ENCODE results near the gene CDX4.

- no peak for TF ChIP-seq EGR1 (IDR thresholded peaks at IDR 0.05; ENCODE audit: low read depth)
- TF ChIP-seq SRF (IDR thresholded peaks at IDR 0.05; ENCODE audit: low read depth): no peak
- TF ChIP-seq, protein P1, sequence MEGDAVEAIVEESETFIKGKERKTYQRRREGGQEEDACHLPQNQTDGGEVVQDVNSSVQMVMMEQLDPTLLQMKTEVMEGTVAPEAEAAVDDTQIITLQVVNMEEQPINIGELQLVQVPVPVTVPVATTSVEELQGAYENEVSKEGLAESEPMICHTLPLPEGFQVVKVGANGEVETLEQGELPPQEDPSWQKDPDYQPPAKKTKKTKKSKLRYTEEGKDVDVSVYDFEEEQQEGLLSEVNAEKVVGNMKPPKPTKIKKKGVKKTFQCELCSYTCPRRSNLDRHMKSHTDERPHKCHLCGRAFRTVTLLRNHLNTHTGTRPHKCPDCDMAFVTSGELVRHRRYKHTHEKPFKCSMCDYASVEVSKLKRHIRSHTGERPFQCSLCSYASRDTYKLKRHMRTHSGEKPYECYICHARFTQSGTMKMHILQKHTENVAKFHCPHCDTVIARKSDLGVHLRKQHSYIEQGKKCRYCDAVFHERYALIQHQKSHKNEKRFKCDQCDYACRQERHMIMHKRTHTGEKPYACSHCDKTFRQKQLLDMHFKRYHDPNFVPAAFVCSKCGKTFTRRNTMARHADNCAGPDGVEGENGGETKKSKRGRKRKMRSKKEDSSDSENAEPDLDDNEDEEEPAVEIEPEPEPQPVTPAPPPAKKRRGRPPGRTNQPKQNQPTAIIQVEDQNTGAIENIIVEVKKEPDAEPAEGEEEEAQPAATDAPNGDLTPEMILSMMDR (IDR thresholded peaks at IDR 0.05 in 2 of 3, conservative IDR thresholded peaks at IDR 0.05 in 1 of 3; ENCODE audit: borderline replicate concordance in 1 of 3, insufficient read depth in 1 of 3, low read depth in 2 of 3, low read length in 2 of 3): no peak
- no peak for TF ChIP-seq ELF1 (IDR thresholded peaks at IDR 0.05; ENCODE audit: borderline replicate concordance, low read depth)
- no peak for TF ChIP-seq ZFX (IDR thresholded peaks at IDR 0.05)
- TF ChIP-seq RAD21 (IDR thresholded peaks at IDR 0.05; ENCODE audit: low read depth): no peak
Measured at GRCh38 chrX:73447311-73447794, 500 bp downstream of the CDX4 start.
